ENCODE data around the gene TMPRSS7.
A peak's percentile ranks its signal among the peaks of the same experiment; 100 is the strongest.
"Not testable (repeated sequence)": the region's sequence is repeated elsewhere in the genome, so short reads cannot be mapped to it uniquely, and the experiment has no call there.

TMPRSS7 gene

DNA sequence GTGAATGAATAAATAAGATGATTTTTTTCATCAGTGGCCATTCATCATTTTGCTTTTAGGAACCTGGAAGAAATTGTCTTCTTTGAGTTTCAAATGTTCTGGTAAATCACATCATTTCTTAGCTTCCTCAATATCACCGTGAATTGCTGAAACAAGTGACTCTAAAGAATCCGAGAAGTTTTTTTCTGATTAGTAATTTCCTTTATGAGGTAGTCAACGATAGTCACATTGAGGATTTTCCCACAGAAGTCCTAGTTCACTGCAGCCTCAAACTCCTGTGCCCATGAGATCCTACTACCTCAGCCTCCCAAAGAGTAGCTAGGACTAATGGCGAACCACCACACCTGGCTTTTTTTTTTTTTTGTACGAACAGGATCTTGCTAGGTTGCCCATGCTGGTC lies 3.6 kb upstream of the TMPRSS7 start:
- H3K36me3 Mint-ChIP-seq (ENCODE audit: low read depth), result no peaks in the 10 kb centered on the region
- no peaks in the 10 kb centered on the region for H3K4me1 Mint-ChIP-seq
- peaks cover 4% of the 10 kb centered on the region for H3K9me3 Mint-ChIP-seq
- TF ChIP-seq CTCF (IDR thresholded peaks at IDR 0.05; ENCODE audit: unreplicated experiment in 3 of 3), result no peak
- H3K27me3 Mint-ChIP-seq (ENCODE audit: low read depth), result no peaks in the 10 kb centered on the region
- no peak overlapping the region for H3K27ac Mint-ChIP-seq
- H3K4me3 Mint-ChIP-seq, result no peak overlapping the region

GRCh38 chr3:112032098-112032731 lies 2.3 kb upstream of the TMPRSS7 start:
- Mint-ChIP-seq H3K4me1 (no peaks in the 10 kb centered on the region), H3K4me3 (no peak overlapping the region), H3K27ac (no peak overlapping the region), H3K9me3 (peaks cover 4% of the 10 kb centered on the region), H3K36me3 (ENCODE audit: low read depth) (no peaks in the 10 kb centered on the region), H3K27me3 (ENCODE audit: low read depth) (no peaks in the 10 kb centered on the region)
- TF ChIP-seq CTCF (IDR thresholded peaks at IDR 0.05; ENCODE audit: unreplicated experiment in 3 of 3), result no peak

DNA sequence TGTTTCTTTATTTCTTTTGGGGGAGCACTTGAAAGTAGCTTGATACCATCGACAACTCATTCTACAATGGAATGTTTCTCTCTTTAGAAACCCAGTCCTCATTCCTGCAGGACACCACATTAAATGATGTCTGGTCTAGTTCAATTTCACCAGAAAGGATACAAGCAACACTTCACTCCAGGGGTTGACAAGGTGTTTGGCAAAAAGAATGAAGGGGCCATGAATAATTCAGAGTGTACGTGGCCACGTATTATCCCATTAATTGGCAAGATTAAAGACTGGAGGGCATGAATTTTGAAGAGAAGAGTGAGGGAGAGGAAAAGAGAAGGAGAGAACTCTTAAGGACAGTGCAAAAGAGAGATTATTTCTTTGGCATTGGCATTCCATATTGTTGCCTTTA lies 705 bp downstream of the TMPRSS7 start:
- peaks cover 8% of the 10 kb centered on the region for H3K9me3 Mint-ChIP-seq
- no peak for TF ChIP-seq CTCF (IDR thresholded peaks at IDR 0.05; ENCODE audit: unreplicated experiment in 3 of 3)
- H3K36me3 Mint-ChIP-seq (ENCODE audit: low read depth), result no peaks in the 10 kb centered on the region
- no peak overlapping the region for H3K4me3 Mint-ChIP-seq
- H3K4me1 Mint-ChIP-seq, result peaks cover 5% of the 10 kb centered on the region
- no peaks in the 10 kb centered on the region for H3K27me3 Mint-ChIP-seq (ENCODE audit: low read depth)
- H3K27ac Mint-ChIP-seq, result no peak overlapping the region

DNA sequence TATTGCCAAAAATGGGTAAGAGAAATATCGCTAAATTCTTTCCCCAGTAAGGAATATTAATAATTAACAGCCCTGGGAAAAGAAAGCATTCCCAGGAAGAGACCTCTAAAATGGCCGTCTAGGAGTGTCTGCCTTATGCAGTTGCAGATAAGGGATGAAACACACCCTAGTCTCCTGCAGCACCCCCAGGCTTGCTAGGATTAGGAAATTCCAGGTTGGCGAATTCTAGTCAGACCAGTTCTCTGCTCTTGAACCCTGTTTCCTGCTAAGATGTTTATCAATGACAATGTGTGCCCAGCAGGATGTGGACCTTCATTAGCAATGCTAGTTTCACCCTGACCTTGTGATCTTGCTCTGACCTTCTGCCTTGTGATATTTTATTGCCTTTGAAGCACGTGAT lies 2.7 kb downstream of the TMPRSS7 start:
- H3K4me3 Mint-ChIP-seq; H3K27ac Mint-ChIP-seq; H3K4me1 Mint-ChIP-seq; H3K36me3 Mint-ChIP-seq (ENCODE audit: low read depth); H3K9me3 Mint-ChIP-seq; H3K27me3 Mint-ChIP-seq (ENCODE audit: low read depth): not testable (repeated sequence)

- peaks cover 4% of the 10 kb centered on the region for H3K9me3 Mint-ChIP-seq
- no peaks in the 10 kb centered on the region for H3K27me3 Mint-ChIP-seq (ENCODE audit: low read depth)
- H3K27ac Mint-ChIP-seq, result peak overlapping the region in 1 of 3 experiments; percentile 56
- H3K36me3 Mint-ChIP-seq (ENCODE audit: low read depth), result no peaks in the 10 kb centered on the region
- no peak overlapping the region for H3K4me3 Mint-ChIP-seq
- H3K4me1 Mint-ChIP-seq, result peaks cover 5% of the 10 kb centered on the region
- TF ChIP-seq CTCF (IDR thresholded peaks at IDR 0.05; ENCODE audit: unreplicated experiment in 3 of 3), result no peak
These were observed 4.3 kb downstream of the TMPRSS7 start for GRCh38 chr3:112038863-112039262.

- Mint-ChIP-seq H3K4me3 (no peak overlapping the region), H3K9me3 (peaks cover 4% of the 10 kb centered on the region), H3K36me3 (ENCODE audit: low read depth) (no peaks in the 10 kb centered on the region), H3K27me3 (ENCODE audit: low read depth) (no peaks in the 10 kb centered on the region), H3K4me1 (peaks cover 5% of the 10 kb centered on the region), H3K27ac (no peak overlapping the region)
- TF ChIP-seq CTCF (IDR thresholded peaks at IDR 0.05; ENCODE audit: unreplicated experiment in 3 of 3), result no peak
These were observed 6.8 kb downstream of the TMPRSS7 start for GRCh38 chr3:112041321-112041720.
